D721Med (cell line): ENCODE data around the gene TOR1AIP1.
"Not testable (repeated sequence)": the region's sequence is repeated elsewhere in the genome, so short reads cannot be mapped to it uniquely, and the experiment has no call there.

Experiments
- DNase-seq: peaks from one replicate; pipeline ENCODE4 v3.0.0; 2011; ENCODE audit warnings: low spot score; ENCODE audit not compliant: insufficient read length
- FAIRE-seq: peaks from 2 replicates; lab custom pipeline; 2011; peaks lifted over from hg19 to GRCh38; lab: Jason Lieb, UNC
- TF ChIP-seq, protein P1 (sequence below): IDR thresholded peaks from 2 replicates; pipeline ENCODE4 v1.5.1; 2012; ENCODE audit warnings: mild to moderate bottlenecking, control low read depth; ENCODE audit not compliant: insufficient read depth; ENCODE audit errors: missing control alignments

The TOR1AIP1 gene, protein sequence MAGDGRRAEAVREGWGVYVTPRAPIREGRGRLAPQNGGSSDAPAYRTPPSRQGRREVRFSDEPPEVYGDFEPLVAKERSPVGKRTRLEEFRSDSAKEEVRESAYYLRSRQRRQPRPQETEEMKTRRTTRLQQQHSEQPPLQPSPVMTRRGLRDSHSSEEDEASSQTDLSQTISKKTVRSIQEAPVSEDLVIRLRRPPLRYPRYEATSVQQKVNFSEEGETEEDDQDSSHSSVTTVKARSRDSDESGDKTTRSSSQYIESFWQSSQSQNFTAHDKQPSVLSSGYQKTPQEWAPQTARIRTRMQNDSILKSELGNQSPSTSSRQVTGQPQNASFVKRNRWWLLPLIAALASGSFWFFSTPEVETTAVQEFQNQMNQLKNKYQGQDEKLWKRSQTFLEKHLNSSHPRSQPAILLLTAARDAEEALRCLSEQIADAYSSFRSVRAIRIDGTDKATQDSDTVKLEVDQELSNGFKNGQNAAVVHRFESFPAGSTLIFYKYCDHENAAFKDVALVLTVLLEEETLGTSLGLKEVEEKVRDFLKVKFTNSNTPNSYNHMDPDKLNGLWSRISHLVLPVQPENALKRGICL

DNA sequence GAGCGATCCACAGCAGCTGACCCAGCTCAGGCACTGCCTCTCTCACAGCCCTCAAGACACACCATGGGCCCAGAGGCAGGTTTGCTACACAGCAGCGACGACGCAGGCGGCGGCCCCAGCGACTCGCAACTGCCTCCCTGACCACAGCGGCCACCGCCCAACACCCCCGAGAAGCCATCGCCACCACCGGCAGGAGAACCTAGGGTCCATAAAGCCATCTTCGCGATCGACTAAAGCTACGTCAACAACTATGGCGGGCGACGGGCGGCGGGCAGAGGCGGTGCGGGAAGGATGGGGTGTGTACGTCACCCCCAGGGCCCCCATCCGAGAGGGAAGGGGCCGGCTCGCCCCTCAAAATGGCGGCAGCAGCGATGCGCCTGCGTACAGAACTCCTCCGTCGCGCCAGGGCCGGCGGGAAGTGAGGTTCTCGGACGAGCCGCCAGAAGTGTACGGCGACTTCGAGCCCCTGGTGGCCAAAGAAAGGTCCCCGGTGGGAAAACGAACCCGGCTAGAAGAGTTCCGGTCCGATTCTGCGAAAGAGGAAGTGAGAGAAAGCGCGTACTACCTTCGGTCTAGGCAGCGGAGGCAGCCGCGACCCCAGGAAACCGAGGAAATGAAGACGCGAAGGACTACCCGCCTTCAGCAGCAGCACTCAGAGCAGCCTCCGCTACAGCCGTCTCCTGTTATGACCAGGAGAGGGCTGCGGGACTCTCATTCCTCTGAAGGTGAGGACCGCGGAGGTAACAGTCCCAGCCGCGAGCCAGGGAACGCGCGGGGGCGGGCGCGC lies at the start of gene TOR1AIP1:
TOR1AIP1 (plus strand) TSS at position 33 of the 787 bp plus-strand sequence; CDS start at position 251, 218 bp downstream.
- TF ChIP-seq, protein P1, sequence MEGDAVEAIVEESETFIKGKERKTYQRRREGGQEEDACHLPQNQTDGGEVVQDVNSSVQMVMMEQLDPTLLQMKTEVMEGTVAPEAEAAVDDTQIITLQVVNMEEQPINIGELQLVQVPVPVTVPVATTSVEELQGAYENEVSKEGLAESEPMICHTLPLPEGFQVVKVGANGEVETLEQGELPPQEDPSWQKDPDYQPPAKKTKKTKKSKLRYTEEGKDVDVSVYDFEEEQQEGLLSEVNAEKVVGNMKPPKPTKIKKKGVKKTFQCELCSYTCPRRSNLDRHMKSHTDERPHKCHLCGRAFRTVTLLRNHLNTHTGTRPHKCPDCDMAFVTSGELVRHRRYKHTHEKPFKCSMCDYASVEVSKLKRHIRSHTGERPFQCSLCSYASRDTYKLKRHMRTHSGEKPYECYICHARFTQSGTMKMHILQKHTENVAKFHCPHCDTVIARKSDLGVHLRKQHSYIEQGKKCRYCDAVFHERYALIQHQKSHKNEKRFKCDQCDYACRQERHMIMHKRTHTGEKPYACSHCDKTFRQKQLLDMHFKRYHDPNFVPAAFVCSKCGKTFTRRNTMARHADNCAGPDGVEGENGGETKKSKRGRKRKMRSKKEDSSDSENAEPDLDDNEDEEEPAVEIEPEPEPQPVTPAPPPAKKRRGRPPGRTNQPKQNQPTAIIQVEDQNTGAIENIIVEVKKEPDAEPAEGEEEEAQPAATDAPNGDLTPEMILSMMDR, result no peak
- FAIRE-seq (no peak), DNase-seq (peak; percentile 75)

DNA sequence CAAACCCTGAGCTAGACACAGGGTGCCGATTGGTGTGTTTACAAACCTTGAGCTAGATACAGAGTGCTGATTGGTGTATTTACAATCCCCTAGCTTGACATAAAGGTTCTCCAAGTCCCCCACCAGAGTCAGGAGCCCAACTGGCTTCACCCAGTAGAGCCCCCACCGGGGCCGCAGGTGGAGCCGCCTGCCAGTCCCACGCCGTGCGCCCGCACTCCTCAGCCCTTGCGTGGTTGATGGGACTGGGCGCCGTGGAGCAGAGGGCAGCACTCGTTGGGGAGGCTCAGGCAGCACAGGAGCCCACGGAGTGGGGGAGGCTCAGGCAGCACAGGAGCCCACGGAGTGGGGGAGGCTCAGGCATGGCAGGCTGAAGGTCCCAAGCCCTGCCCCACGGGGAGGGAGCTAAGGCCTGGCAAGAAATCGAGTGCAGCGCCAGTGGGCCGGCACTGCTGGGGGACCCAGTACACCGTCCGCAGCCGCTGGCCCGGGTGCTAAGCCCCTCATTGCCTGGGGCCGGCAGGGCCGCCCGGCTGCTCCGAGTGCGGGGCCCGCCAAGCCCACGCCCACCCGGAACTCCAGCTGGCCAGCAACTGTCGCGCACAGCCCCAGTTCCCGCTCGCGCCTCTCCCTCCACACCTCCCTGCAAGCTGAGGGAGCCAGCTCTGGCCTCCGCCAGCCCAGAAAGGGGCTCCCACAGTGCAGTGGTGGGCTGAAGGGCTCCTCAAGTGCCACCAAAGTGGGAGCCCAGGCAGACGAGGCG lies 45.2 kb upstream of the TOR1AIP1 start:
- FAIRE-seq, DNase-seq: not testable (repeated sequence)

DNA sequence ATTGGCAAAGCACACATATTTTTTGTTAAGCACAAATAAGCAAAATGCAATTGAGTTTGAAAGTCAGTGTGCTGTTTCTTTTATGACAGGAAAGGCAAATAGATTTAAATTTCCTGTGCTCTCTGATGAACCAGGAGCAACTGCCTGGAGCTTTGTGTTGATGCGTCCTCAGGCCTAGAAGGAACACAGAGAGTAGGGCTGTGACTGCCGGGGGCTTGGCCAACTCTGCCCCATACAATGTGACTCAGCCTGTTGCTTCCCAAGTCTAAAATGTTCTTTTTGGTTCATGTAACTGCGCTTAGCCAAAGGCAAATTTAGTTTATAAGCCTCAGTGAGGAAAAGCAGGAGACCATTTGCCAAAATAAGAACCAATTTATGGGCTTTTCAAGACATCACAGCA lies 42.0 kb upstream of the TOR1AIP1 start:
- FAIRE-seq (no peak), DNase-seq (no peak)
- TF ChIP-seq, protein P1, result no peak

DNA sequence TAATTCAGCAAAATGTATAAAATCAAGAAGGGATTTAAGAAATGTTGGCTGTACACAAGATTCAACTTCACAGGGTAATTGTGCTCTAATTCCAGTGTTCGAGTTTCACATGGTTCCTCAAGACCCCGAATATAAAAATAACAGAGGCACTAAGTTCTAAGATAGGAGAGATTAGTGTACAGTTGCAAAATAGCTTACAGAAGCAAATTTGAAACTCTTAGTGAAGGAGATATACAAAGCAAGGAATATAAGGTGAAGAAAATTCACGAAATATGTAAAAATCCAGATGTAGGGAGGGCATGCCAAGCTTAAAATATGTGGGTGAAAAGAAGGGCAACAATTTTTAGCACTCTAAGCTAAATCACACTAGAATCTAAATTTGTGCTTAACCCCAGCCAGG lies 33.9 kb upstream of the TOR1AIP1 start:
- no peak for FAIRE-seq
- TF ChIP-seq, protein P1, result no peak

DNA sequence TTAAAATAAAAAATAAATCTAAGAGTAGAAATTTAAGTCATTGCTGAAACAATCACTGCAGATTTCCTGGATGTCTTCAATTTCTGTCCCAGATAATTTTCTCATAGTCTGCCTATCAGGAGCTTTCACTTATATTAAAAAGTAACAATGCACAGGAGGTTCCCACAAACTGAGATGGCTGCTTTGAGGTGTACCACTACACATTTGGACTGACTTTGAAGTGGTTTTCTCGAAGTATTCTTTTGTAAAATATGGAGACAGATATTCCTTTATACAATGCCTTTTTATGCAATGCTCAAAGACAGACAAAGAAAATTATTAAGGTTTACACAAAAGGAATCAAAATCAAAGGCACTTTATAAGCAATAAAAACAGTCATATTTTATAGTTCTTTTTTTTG lies 29.0 kb upstream of the TOR1AIP1 start:
- DNase-seq (no peak), FAIRE-seq (peak; percentile 21)
- TF ChIP-seq, protein P1, result no peak

More for the DNA sequence above, 33.9 kb upstream of the TOR1AIP1 start:
- DNase-seq, result no peak

DNA sequence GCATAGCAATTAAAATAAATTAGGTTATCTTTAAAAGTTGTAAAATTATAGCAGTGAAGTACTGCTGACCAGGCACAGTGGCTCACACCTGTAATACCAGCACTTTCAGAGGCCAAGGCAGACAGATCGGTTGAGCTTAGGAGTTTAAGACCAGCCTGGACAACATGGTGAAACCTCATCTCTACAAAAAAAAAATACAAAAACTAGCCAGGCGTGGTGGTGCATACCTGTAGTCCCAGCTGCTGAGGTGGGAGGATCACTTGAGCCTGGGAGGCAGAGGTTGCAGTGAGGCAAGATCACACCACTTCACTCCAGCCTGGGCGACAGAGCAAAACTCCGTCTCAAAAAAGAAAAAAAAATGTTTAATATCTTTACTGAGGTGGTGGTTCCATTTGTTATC lies 26.3 kb upstream of the TOR1AIP1 start:
- not testable (repeated sequence) for FAIRE-seq, DNase-seq

DNA sequence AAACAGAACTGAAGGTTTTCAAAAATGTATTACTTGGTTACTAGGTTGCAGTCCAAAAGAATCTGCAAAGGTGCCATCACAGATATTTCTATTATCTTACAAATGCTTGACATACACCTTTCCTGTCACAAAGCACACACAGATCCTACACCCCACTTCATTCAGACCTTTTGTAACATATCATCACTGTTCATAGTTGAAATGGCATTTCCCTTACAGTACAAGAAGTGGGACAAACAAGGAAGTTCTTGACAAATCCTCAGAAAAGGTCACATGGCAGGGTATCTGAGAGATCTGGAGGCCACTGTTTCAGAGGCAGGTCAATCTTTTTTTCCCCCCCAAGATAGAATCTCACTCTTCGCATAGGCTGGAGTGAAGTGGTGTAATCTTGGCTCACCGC lies 25.8 kb upstream of the TOR1AIP1 start:
- TF ChIP-seq, protein P1, result no peak
- FAIRE-seq (no peak), DNase-seq (no peak)
